Lower leg skin (tissue), 4 donors: Measurements from ENCODE around the gene GPBP1. TPM values are rescaled to one million over a fixed set of nuclear protein-coding genes. Genes with fewer than 3 reads are reported as not detected.

ENCODE experiments used
- DNase-seq, 2 donors: peaks; one replicate each; pipeline ENCODE4 v3.0.0-alpha.2; 2019; ENCODE audit warnings: low spot score in 2 of 2
- H3K4me3 ChIP-seq: fragments of 200-600 bp; sonication (generic); 2 replicates; pipeline ENCODE4 v1.5.1; 2017; ENCODE audit warnings: mild to moderate bottlenecking, low read depth; ENCODE audit not compliant: poor library complexity, severe bottlenecking
- CTCF ChIP-seq, 3 donors: fragments of 450-650 bp; IDR thresholded peaks; one replicate each; pipeline ENCODE4 v1.5.1; 2016; ENCODE audit warnings: antibody characterized with exemption in 3 of 3, mild to moderate bottlenecking in 3 of 3, moderate library complexity in 2 of 3
- POLR2A ChIP-seq, 2 donors: fragments of 450-650 bp; IDR thresholded peaks; one replicate each; pipeline ENCODE4 v1.6.1; 2016 to 2017; ENCODE audit warnings: antibody characterized with exemption in 2 of 2, mild to moderate bottlenecking in 1 of 2, moderate library complexity in 1 of 2
- WGBS, 2 donors: methylation state at CpG; one replicate each; pipeline ENCODE4 v1.1.5; 2018; 5-methylcytosine and 5-hydroxymethylcytosine counted together
- intact Hi-C: fragments of 100-400 bp; cut with DNase I; formaldehyde crosslinking; loops from one replicate; pipeline ENCODE4 v1.15.0; 2023; ENCODE audit warnings: low total_unique reads
- total RNA-seq, 4 donors: library from RNA; depleted of rRNA; stranded (reverse); fragments of >200 nt; gene quantifications; one replicate each; pipeline ENCODE4 v1.1.0, GENCODE V29; 2016

The GPBP1 gene
- total RNA-seq, 4 donors from 2014 or later: 40.1 to 58.6 (median 52.7) TPM

- no peak for DNase-seq
- intact Hi-C loops: no loop called here
- TF ChIP-seq POLR2A (IDR thresholded peaks at IDR 0.05): no peak
- no peak for TF ChIP-seq CTCF (IDR thresholded peaks at IDR 0.05)
- H3K4me3 ChIP-seq: no peak overlapping the region
- 81 to 94% methylated on average over 4 of the region's 4 CpGs for WGBS, 2 donors
These were observed 84.2 kb downstream of the GPBP1 start for GRCh38 chr5:57258052-57258451.

DNA sequence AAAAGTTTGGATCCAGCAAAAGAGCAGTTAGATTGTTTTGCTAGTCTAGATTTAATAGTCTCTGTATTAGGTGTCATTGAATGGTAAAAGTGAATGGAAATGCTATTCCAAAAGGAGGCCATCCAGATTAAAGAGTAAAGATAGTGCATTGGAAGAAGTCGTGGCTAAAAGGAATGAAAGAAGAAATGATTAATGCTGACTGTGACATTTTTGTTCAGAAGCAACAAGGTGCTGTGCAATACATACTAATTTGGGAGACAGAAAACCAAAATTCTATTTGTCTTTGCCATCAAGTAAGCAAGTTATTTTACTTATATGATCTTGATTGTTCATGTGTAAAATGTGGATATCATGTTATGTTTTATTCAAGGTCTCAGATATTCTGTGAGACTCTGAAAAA, 85.1 kb downstream of the GPBP1 start:
- no peak for DNase-seq
- TF ChIP-seq CTCF (IDR thresholded peaks at IDR 0.05): no peak
- TF ChIP-seq POLR2A (IDR thresholded peaks at IDR 0.05): no peak
- intact Hi-C loops: no loop called here
- H3K4me3 ChIP-seq: no peak overlapping the region
- 73 to 86% methylated on average over 1 of the region's 1 CpG for WGBS, 2 donors

- intact Hi-C loops: no loop called here
- no peak overlapping the region for H3K4me3 ChIP-seq
- TF ChIP-seq POLR2A (IDR thresholded peaks at IDR 0.05) (no peak), CTCF (IDR thresholded peaks at IDR 0.05) (no peak)
- DNase-seq: no peak
These were observed 85.8 kb downstream of the GPBP1 start for GRCh38 chr5:57259704-57260103.

DNA sequence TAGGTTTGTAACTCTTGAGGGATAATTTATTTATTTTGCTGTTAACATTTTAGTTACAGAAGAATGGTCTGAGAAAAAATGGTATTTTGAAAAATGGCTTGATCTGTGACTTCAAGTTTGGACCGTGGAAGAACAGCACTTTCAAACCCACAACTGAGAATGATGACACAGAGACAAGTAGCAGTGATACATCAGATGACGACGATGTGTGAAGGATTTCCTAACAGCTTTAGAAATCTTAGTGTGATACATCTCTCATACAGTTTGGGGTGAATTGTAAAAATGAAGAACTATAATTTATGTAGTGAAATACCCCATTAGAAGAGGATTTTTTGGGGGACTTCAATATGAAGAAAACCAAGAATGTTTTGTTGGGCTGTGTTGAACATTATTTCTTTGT, 88.7 kb downstream of the GPBP1 start:
- 95 to 98% methylated on average over 3 of the region's 3 CpGs for WGBS, 2 donors
- no peak overlapping the region for H3K4me3 ChIP-seq
- no peak for TF ChIP-seq POLR2A (IDR thresholded peaks at IDR 0.05)
- TF ChIP-seq CTCF (IDR thresholded peaks at IDR 0.05): no peak
- intact Hi-C loops: no loop called here
- no peak for DNase-seq

DNA sequence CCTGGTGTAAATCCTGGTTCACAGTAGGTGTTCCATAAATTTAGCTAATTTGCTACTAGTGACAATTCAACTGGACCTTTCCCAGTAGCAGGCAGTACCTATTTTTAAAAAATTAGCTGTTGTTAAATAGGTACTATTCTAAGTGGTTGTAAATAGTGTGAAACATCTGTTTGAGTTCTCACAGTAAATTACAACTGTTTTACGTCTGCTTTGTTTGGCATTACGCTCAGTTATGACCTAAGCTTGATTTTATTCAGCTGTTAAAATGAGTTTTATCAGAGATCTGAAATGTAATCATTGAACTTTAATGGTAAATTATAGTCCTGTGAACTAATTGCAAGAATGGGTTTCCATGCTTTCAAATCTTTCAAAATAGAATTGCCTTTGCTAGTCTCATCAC, 93.9 kb downstream of the GPBP1 start:
- DNase-seq: no peak
- TF ChIP-seq CTCF (IDR thresholded peaks at IDR 0.05) (no peak), POLR2A (IDR thresholded peaks at IDR 0.05) (no peak)
- 50% methylated on average over 2 of the region's 2 CpGs for WGBS, 2 donors
- intact Hi-C loops: no loop called here
- H3K4me3 ChIP-seq: no peak overlapping the region

GRCh38 chr5:57276353-57276752, 102.5 kb downstream of the GPBP1 start:
- TF ChIP-seq CTCF (IDR thresholded peaks at IDR 0.05): no peak
- WGBS, 2 donors: 74 to 80% methylated on average over 5 of the region's 5 CpGs
- no peak for DNase-seq
- intact Hi-C loops: no loop called here
- H3K4me3 ChIP-seq: no peak overlapping the region
